H1 (cell line): Measurements from ENCODE around the gene AQP2. TPM values are rescaled to one million over a fixed set of nuclear protein-coding genes. Genes with fewer than 3 reads are reported as not detected.

ENCODE experiments used
- CHD2 ChIP-seq: IDR thresholded peaks from 2 replicates; pipeline ENCODE4 v1.6.1; 2012; ENCODE audit warnings: low read length, improper control_type of control experiment
- EZH2 ChIP-seq: fragments of 200-600 bp; sonication (generic); IDR thresholded peaks from 2 replicates; pipeline ENCODE4 v1.7.1; 2012; ENCODE audit warnings: low read depth, mild to moderate bottlenecking, moderate library complexity, low read length, inconsistent platforms; ENCODE audit not compliant: severe bottlenecking
- FOSL1 ChIP-seq: IDR thresholded peaks from 2 replicates; pipeline ENCODE4 v1.6.1; 2011; ENCODE audit warnings: mild to moderate bottlenecking, low read depth, low read length, moderate library complexity; ENCODE audit not compliant: insufficient read depth
- POU5F1 ChIP-seq: IDR thresholded peaks from 2 replicates; pipeline ENCODE4 v1.6.1; 2011; ENCODE audit warnings: low read depth, mild to moderate bottlenecking, low read length, moderate library complexity
- SP2 ChIP-seq: IDR thresholded peaks from 2 replicates; pipeline ENCODE4 v1.6.1; 2012; ENCODE audit warnings: mild to moderate bottlenecking, low read length, inconsistent platforms
- SRF ChIP-seq: IDR thresholded peaks from 2 replicates; pipeline ENCODE4 v1.6.1; 2011; ENCODE audit warnings: mild to moderate bottlenecking, low read depth, low read length, moderate library complexity
- TCF12 ChIP-seq: IDR thresholded peaks from 2 replicates; pipeline ENCODE4 v1.6.1; 2011; ENCODE audit warnings: low read depth, mild to moderate bottlenecking, low read length
- YY1 ChIP-seq: IDR thresholded peaks from 2 replicates; pipeline ENCODE4 v1.6.1; 2011; ENCODE audit warnings: low read depth, mild to moderate bottlenecking, low read length
- polyA plus RNA-seq, 7 experiments: library from polyadenylated mRNA; depleted of rRNA in 3 of 7; stranded (reverse) in 5 of 7; unstranded in 2 of 7; fragments of >200 nt in 5 of 7; fragments of 200-250 nt in 2 of 7; gene quantifications; 1 replicate in 5 of 7; 2 replicates in 1 of 7; 4 replicates in 1 of 7; pipeline versions ENCODE4 v1.2.1 to v1.2.3, GENCODE V29; 2011 to 2013; ENCODE audit warnings: missing spikeins in 2 of 7, mixed read lengths in 2 of 7
- total RNA-seq: library from RNA; stranded (reverse); fragmentation: NEBNext Ultra II Directional; extraction: Animal tissue kit (Norgen Biotek cat#: 25700); gene quantifications from 2 replicates; pipeline ENCODE4 v1.2.1, GENCODE V29; 2021
- TF ChIP-seq, protein P1 (sequence below): IDR thresholded peaks from 2 replicates; pipeline ENCODE4 v1.6.1; 2012; ENCODE audit warnings: low read length, inconsistent platforms

Gene AQP2
- total and polyA plus RNA-seq, 2 of the 8 experiments (the other 6 are each of a cell fraction or from before 2014, with no cell fraction given) = not detected

DNA sequence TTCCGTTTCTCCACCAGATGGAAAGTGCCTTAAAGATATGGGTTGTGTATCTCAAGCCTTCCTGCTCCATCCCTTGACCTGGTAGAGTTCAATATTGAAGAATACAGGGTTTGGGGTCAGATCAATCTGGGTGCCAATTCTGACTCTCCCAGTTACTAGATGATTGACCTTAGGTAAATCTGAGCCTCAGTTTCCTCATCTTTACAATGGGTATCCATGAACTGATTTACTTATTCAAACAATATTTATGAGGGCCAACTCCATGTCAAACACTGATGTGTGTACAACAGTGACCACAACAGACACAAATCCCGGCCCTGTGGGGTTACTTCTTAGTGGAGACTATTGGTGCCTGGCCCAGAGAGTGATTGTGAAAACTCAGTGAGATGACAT is 39.3 kb upstream of the AQP2 start (continued):
- TF ChIP-seq YY1 (no peak), FOSL1 (no peak), EZH2 (no peak), POU5F1 (no peak), SRF (no peak), TCF12 (no peak), CHD2 (no peak), SP2 (no peak)
- TF ChIP-seq, protein P1, sequence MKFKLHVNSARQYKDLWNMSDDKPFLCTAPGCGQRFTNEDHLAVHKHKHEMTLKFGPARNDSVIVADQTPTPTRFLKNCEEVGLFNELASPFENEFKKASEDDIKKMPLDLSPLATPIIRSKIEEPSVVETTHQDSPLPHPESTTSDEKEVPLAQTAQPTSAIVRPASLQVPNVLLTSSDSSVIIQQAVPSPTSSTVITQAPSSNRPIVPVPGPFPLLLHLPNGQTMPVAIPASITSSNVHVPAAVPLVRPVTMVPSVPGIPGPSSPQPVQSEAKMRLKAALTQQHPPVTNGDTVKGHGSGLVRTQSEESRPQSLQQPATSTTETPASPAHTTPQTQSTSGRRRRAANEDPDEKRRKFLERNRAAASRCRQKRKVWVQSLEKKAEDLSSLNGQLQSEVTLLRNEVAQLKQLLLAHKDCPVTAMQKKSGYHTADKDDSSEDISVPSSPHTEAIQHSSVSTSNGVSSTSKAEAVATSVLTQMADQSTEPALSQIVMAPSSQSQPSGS = no peak
